ENCODE measurements around the gene BTNL9. TPM values are rescaled to one million over a fixed set of nuclear protein-coding genes. Genes with fewer than 3 reads are reported as not detected.
A peak's percentile ranks its signal among the peaks of the same experiment; 100 is the strongest.

BTNL9 gene
- total RNA-seq, 1 donor from 2014 or later = not detected

DNA sequence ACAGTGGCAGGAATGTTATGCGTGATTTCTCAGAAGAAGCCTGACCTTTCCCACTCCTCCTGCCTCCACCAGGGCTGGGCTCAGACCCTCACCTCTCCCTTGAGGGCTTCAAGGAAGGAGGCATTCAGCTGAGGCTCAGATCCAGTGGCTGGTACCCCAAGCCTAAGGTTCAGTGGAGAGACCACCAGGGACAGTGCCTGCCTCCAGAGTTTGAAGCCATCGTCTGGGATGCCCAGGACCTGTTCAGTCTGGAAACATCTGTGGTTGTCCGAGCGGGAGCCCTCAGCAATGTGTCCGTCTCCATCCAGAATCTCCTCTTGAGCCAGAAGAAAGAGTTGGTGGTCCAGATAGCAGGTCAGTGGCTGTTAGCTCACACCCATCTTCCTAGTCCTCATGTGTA, 9.9 kb downstream of the BTNL9 start:
- DNase-seq (ENCODE audit: low spot score) = no peak
- H3K27me3 Mint-ChIP-seq (ENCODE audit: low read depth) = peaks cover 55% of the 10 kb centered on the region
- H3K9me3 Mint-ChIP-seq (ENCODE audit: low read depth) = no peaks in the 10 kb centered on the region
- no peak overlapping the region for H3K4me3 Mint-ChIP-seq (ENCODE audit: unreplicated experiment)
- TF ChIP-seq, protein P1, sequence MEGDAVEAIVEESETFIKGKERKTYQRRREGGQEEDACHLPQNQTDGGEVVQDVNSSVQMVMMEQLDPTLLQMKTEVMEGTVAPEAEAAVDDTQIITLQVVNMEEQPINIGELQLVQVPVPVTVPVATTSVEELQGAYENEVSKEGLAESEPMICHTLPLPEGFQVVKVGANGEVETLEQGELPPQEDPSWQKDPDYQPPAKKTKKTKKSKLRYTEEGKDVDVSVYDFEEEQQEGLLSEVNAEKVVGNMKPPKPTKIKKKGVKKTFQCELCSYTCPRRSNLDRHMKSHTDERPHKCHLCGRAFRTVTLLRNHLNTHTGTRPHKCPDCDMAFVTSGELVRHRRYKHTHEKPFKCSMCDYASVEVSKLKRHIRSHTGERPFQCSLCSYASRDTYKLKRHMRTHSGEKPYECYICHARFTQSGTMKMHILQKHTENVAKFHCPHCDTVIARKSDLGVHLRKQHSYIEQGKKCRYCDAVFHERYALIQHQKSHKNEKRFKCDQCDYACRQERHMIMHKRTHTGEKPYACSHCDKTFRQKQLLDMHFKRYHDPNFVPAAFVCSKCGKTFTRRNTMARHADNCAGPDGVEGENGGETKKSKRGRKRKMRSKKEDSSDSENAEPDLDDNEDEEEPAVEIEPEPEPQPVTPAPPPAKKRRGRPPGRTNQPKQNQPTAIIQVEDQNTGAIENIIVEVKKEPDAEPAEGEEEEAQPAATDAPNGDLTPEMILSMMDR (IDR thresholded peaks at IDR 0.05) = no peak
- no peaks in the 10 kb centered on the region for H3K36me3 Mint-ChIP-seq (ENCODE audit: low read depth)
- no peak overlapping the region for H3K27ac Mint-ChIP-seq (ENCODE audit: unreplicated experiment)
- H3K4me1 Mint-ChIP-seq (ENCODE audit: low read depth) = peaks cover 17% of the 10 kb centered on the region

DNA sequence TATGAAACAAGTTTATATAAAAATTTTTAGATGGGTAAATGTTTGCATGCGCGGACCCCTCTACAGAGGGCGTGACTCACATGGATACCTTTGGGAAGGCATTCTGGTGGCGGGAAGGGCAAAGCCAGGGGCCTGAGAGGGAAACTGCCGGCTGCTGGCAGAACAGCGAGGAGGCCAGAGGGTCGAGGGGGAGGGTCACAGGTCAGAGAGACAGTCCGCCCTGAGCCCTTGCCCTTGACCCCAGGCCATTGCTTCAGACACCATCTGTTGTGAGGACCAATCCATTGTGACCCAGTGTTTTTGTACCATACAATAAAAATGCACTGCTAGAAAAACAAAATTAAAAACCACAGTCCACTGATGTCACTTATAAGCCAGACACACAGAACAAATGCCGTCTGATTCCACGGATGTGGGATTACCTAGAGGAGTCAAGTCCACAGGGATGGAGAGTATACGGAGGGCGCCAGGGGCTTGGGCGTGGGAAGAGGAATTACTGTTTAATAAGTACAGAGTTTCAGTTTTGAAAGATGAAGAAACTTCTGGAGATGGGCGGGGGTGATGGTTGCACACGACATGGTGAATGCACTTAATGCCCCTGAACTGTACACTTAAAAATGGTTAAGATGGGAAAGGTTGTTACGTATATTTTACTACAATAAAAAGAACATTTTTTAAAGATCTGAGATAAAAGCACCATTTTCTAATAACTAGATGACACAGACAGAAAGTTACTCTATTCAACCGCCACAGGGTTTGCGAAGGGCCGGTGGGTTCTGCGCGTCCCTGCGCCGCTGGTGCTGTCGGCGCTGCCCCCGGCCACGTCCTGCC, 12.0 kb downstream of the BTNL9 start:
- no peaks in the 10 kb centered on the region for H3K9me3 Mint-ChIP-seq (ENCODE audit: low read depth)
- H3K36me3 Mint-ChIP-seq (ENCODE audit: low read depth) = no peaks in the 10 kb centered on the region
- H3K27ac Mint-ChIP-seq (ENCODE audit: unreplicated experiment) = no peak overlapping the region
- H3K27me3 Mint-ChIP-seq (ENCODE audit: low read depth) = peaks cover 74% of the 10 kb centered on the region
- peaks cover 17% of the 10 kb centered on the region for H3K4me1 Mint-ChIP-seq (ENCODE audit: low read depth)
- H3K4me3 Mint-ChIP-seq (ENCODE audit: unreplicated experiment) = peak overlapping the region; percentile 49
- TF ChIP-seq, protein P1 (IDR thresholded peaks at IDR 0.05) = no peak
- DNase-seq (ENCODE audit: low spot score) = no peak

DNA sequence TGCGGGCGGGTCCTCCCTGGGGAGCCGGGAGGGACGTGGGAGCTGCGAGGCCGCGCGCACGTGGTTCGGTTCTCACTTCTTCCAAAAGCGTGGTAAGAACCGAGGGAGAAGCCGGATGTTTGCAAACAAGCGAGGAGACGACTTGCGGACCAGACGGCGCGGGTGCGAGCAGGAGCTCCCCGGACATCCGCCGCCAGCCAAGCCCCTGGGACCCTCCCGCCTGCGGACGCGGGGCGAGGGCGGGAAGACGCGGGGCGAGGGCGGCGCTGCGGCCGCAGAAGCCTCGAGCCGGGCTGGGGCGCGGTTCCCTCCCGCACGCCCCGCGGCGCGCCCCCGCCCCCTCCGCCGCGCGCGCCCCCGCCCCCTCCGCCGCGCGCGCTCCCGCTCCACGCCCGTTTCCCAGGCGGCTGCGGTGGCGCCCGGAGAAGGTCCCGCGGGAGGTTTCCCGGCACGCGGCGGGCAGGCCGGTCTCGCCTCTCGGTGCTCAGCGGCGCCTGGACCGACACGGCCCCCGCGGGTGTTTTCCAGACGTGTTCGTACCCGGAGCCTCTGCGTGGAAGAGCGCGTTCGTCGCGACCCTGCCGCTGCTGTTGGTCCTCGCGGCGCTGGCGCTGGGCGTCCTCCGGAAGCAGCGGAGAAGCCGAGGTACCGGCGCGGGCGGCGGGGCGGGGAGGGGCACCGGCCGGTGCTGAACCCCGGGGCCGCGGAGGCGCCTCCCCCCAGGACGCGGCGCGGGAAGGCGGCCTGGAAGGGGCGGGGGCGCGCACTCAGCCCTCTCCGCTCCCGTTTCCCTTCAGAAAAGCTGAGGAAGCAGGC, 12.8 kb downstream of the BTNL9 start:
- Mint-ChIP-seq H3K27me3 (ENCODE audit: low read depth) (peaks cover 76% of the 10 kb centered on the region), H3K4me3 (ENCODE audit: unreplicated experiment) (peak overlapping the region; percentile 59), H3K27ac (ENCODE audit: unreplicated experiment) (no peak overlapping the region), H3K4me1 (ENCODE audit: low read depth) (peaks cover 17% of the 10 kb centered on the region), H3K36me3 (ENCODE audit: low read depth) (no peaks in the 10 kb centered on the region), H3K9me3 (ENCODE audit: low read depth) (no peaks in the 10 kb centered on the region)
- DNase-seq (ENCODE audit: low spot score) = no peak
- TF ChIP-seq, protein P1 (IDR thresholded peaks at IDR 0.05) = no peak

DNA sequence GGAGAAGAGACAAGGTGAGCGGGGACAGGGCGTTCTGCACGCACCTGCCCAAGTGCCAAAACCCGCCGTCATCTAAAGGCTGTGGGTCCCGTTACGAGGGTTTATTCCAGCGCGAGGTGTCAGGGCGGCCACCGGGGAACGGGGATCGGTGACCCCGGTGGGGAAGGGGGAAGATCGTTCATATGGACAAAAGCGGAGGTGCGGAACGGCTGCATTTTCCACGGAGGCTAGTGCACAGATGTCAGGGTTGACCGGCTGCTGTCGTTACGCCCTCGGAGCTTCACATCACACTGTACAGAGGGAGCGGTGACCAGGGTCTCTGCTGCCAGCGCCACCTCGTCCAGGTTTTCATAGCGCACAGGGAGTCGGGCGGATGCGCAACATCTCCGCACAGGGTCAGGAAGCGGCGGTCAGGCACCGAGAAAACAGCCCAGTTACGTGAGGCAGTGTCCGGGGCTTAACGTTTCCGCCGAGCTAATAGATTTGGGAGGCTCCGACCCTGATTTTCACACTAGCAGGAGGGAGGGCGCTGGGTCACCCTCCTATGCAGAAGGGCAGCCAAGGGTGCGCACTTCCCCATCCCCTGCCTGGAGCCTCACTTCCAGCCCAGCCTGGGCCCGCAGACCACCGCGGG, 13.5 kb downstream of the BTNL9 start:
- H3K4me1 Mint-ChIP-seq (ENCODE audit: low read depth) = peaks cover 17% of the 10 kb centered on the region
- H3K27me3 Mint-ChIP-seq (ENCODE audit: low read depth) = peaks cover 80% of the 10 kb centered on the region
- H3K4me3 Mint-ChIP-seq (ENCODE audit: unreplicated experiment) = peak overlapping the region; percentile 59
- no peak overlapping the region for H3K27ac Mint-ChIP-seq (ENCODE audit: unreplicated experiment)
- no peaks in the 10 kb centered on the region for H3K9me3 Mint-ChIP-seq (ENCODE audit: low read depth)
- TF ChIP-seq, protein P1 (IDR thresholded peaks at IDR 0.05) = no peak
- no peaks in the 10 kb centered on the region for H3K36me3 Mint-ChIP-seq (ENCODE audit: low read depth)
- DNase-seq (ENCODE audit: low spot score) = no peak

DNA sequence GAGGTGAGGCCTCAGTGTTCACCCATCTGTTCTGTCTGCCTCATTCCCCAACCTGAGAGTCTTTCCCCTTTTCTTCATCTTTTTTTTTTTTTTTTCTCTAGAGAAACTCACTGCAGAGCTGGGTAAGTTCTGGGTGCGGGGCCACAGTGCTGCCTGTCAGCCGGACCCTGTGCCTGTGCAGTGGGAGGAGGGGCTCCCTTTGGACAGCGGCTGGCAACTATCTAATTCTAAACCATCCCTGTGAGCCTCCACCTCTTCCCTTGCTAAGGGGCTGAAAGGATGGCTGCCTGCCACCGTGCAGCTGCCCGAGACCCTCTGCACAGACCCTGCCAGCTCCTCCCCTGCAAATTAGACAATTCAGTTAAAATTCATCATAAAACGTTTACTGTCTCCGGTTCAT, 14.1 kb downstream of the BTNL9 start:
- no peak for DNase-seq (ENCODE audit: low spot score)
- peaks cover 82% of the 10 kb centered on the region for H3K27me3 Mint-ChIP-seq (ENCODE audit: low read depth)
- no peaks in the 10 kb centered on the region for H3K36me3 Mint-ChIP-seq (ENCODE audit: low read depth)
- H3K27ac Mint-ChIP-seq (ENCODE audit: unreplicated experiment) = no peak overlapping the region
- peaks cover 17% of the 10 kb centered on the region for H3K4me1 Mint-ChIP-seq (ENCODE audit: low read depth)
- peak overlapping the region; percentile 59 for H3K4me3 Mint-ChIP-seq (ENCODE audit: unreplicated experiment)
- H3K9me3 Mint-ChIP-seq (ENCODE audit: low read depth) = no peaks in the 10 kb centered on the region
- TF ChIP-seq, protein P1 (IDR thresholded peaks at IDR 0.05) = no peak

All from chondrocyte (in vitro differentiated cells).